Activated CD8-positive, alpha-beta memory T cell treated with anti-CD3 and anti-CD28 coated beads for 36 hours (primary cell): ENCODE measurements around the gene PLEKHG1. TPM values are rescaled to one million over a fixed set of nuclear protein-coding genes. Genes with fewer than 3 reads are reported as not detected.

Experiments used
- CTCF ChIA-PET: fragments of 350-600 bp; sonication (Branson Sonifier 250); formaldehyde crosslinking; loops from one replicate; lab custom pipeline; 2021; ENCODE audit warnings: antibody characterized with exemption; lab: Charles Lee
- POLR2A ChIA-PET: fragments of 350-600 bp; sonication (Branson Sonifier 250); formaldehyde crosslinking; loops from one replicate; lab custom pipeline; 2021; ENCODE audit warnings: antibody characterized with exemption; lab: Charles Lee
- total RNA-seq, 2 experiments: library from RNA; stranded (reverse); gene quantifications; one replicate each; pipeline ENCODE4 v1.2.3, GENCODE V29; 2021

The PLEKHG1 gene
- total RNA-seq, 2 experiments from 2014 or later: 7.0 to 7.7 TPM

DNA sequence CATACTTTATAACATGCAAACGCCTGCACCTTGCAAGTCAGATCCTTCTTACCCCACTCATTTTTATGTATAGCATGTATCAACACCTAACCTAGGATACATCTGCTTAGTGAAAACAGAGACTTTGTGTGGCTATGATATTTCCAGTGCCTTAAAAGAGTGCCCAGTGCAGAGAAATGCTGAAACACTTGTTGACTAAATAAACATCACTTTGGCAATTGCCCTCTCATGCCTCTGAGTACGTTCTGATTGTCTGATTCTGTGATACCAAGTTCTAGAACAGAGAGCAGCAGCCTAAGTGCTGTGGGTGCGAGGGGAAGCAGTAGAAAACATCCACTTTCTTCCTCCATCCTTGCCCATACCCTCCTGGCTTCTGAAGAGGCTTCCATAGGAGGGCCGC lies 13.6 kb downstream of the PLEKHG1 start:
- ChIA-PET CTCF (no interaction called here), POLR2A (no interaction called here)

GRCh38 chr6:150615967-150616366 lies 16.3 kb downstream of the PLEKHG1 start:
- CTCF ChIA-PET: interaction anchor here (0.6 to 1.1 kb wide), 2 partner anchors 18 to 219 kb away, joined by 3 read pairs; no protein-coding TSS in a partner anchor
- POLR2A ChIA-PET: interaction anchor here (0.5 to 1.0 kb wide), 2 partner anchors 15 to 17 kb away, joined by 3 to 4 read pairs; no protein-coding TSS in a partner anchor

DNA sequence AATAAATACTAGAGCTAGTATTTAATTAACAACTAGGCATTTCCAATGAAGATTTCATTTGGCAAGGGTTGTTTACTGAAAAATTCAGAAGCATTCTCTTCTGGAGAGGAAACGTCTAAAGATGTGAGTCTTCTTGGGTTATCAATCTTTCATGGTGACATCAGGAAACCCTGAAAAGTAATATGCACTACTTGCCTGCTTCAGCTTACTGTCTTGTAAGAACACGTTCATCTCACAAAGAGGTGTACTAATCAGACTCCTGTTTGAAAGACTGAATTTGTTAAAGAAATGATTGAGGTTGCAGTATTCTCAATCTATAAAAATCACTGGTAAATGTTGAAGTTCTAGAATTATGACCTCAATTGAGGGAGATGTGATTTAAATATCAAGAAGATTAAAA lies 16.9 kb downstream of the PLEKHG1 start:
- ChIA-PET POLR2A (interaction anchor here (0.5 to 1.0 kb wide), 2 partner anchors 16 to 17 kb away, joined by 3 to 4 read pairs; no protein-coding TSS in a partner anchor), CTCF (interaction anchor here (0.6 kb wide), 1 partner anchor 219 kb away, joined by 3 read pairs; no protein-coding TSS in a partner anchor)

DNA sequence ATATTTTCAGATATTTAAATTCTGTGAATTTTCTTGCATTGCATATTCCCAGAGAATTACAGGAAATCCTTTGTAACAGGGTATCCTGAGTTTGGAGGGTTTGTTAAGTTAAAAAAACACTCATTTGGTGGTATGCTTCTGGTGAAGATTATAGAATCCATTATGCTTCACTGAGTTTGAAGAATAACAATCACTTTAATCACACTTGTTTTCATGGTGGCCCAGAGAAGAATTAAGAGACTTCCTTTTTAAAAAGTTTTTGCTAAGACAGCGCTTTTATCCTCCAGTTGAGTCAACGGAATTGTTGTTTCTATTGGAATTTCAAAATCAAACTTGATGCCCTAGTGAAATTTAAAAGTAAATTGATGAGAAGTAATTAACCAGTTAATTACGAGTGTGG lies 17.4 kb downstream of the PLEKHG1 start:
- ChIA-PET CTCF (no interaction called here), POLR2A (no interaction called here)

- CTCF ChIA-PET: no interaction called here
- POLR2A ChIA-PET: no interaction called here
These were observed 18.1 kb downstream of the PLEKHG1 start for GRCh38 chr6:150617496-150618460.

DNA sequence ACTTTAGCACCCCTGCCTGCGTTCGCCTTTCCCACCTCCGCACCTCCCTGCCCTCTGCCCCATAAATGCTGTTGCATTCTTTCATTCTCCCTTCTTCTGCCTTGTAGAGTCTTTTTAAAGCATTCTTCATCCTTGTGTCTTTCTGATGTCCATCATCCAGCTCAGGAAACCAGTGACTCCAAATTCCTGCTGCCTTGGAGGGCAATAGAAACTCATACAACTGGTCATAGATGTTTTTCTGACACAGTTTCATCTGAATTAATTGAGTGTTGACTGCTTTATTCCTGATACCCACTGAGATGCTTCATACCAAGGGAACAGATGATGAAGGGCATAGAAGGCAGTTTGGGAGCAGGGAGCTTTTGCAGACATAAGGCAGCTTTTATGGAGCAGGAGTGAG lies 19.6 kb downstream of the PLEKHG1 start:
- CTCF ChIA-PET: no interaction called here
- POLR2A ChIA-PET: no interaction called here

DNA sequence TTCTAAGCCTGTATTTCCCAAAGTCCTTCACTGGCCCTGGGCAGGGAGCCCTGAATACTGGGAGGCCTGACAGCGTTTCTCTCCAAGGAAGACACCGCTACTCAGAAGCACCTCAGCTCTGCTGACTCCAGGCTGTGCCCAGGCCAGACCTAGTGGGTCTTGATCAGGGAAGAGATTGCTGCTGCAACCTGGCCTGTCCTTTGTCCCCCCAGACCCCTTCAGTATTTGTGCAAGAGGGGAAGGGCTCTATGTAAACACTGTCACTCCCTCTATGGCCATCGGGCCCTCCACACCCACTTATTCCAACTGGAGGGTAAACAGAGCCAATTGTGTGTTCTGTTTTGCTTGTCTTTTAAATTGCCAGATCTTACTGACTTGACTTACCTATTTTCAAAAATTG lies 20.6 kb downstream of the PLEKHG1 start:
- ChIA-PET POLR2A (no interaction called here), CTCF (no interaction called here)

- ChIA-PET POLR2A (no interaction called here), CTCF (no interaction called here)
These were observed 21.1 kb downstream of the PLEKHG1 start for GRCh38 chr6:150620763-150621162.

DNA sequence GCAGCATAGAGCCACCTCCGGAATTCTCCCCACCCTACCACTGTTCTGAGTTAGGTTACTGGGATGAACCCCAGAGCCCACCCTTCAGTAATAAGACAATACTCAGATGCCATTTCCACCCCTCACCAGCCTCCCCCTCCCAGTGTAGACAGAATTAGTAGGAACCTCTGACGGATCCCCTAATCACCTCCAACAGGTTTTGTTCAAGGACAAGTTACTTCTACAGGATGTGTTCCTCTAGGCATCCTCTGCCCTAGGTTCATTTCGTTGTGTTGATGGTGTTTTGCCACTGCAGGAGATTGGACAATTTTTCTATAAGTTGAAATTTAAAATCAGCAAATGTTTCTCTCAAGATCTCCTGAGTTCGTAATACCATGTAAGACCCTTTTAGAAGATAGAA lies 22.8 kb downstream of the PLEKHG1 start:
- CTCF ChIA-PET: no interaction called here
- POLR2A ChIA-PET: no interaction called here

GRCh38 chr6:150622941-150623874 lies 23.5 kb downstream of the PLEKHG1 start:
- POLR2A ChIA-PET: no interaction called here
- CTCF ChIA-PET: no interaction called here

GRCh38 chr6:150624191-150624590 lies 24.5 kb downstream of the PLEKHG1 start:
- POLR2A ChIA-PET: no interaction called here
- CTCF ChIA-PET: no interaction called here

DNA sequence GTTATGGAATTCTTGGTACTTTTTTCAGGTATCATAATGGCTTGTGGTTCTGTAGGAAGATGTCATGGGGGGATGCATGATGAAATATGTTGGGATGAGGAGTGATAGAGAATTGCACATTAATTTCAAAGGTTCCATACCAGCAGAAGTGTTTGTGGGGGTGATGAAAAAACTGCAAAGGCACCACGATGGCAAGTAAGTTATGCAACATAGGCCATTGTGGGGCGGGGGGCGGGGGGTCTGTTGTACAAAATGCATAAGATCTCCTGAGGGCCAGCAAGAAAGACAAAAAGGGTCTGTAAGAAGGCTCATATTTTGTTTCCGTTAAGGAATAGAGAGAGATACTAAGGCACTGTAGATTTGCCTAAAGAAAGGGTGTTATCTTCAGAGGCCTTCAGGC lies 26.2 kb downstream of the PLEKHG1 start:
- ChIA-PET CTCF (interaction anchor here (0.7 kb wide), 1 partner anchor 237 kb away, joined by 4 read pairs; no protein-coding TSS in a partner anchor), POLR2A (no interaction called here)

- CTCF ChIA-PET: no interaction called here
- POLR2A ChIA-PET: no interaction called here
These were observed 27.5 kb downstream of the PLEKHG1 start for GRCh38 chr6:150627154-150627553.

- CTCF ChIA-PET: no interaction called here
These were observed 27.9 kb downstream of the PLEKHG1 start for GRCh38 chr6:150627585-150628025.

GRCh38 chr6:150628908-150629307 lies 29.2 kb downstream of the PLEKHG1 start:
- CTCF ChIA-PET: no interaction called here
- POLR2A ChIA-PET: no interaction called here

More at GRCh38 chr6:150627585-150628025, 27.9 kb downstream of the PLEKHG1 start:
- POLR2A ChIA-PET: no interaction called here

DNA sequence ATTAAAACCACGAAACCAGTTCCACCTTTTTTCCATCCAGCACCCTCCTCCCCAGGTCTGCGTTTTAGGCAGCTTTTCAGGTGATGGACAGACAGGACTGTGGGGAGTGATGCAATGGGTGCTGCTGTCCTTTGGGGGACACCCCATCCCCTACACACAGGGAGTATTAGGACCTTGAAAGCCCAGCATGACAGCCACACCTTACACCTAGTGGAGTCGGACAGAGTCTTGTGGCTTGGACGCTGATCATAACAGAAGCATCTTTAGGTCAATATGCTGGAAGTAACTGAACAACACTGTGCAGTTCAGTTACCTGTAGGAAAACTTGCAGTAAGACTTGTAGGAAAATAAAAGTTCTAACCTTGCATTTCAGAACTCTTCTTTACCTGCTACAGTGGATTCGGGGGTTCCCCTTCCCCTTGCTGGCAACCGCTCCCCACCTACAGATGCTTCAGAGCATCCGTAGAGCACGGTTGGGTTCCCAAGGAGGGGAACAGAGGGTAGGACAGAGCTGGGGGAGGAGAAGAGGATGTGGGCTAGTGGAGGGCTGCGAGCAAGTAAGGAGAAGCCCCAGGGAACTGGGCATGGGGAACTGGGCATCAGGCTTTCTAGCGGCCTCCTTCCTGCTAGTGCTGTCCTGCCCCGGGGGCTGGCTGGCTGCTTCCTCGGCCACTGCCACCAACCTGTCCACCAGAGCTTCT lies 31.7 kb downstream of the PLEKHG1 start:
- ChIA-PET CTCF (no interaction called here), POLR2A (no interaction called here)

- ChIA-PET CTCF (interaction anchor here (1.9 to 2.2 kb wide), 2 partner anchors 31 to 214 kb away, joined by 5 to 8 read pairs; no protein-coding TSS in a partner anchor), POLR2A (interaction anchor here (2.0 kb wide), 1 partner anchor 33 kb away, joined by 11 read pairs; the partner anchor contains the start of gene PLEKHG1)
These were observed 32.4 kb downstream of the PLEKHG1 start for GRCh38 chr6:150631984-150632642.
